T follicular helper cell (primary cell): ENCODE measurements around the gene SH2D3C.
"Not testable (repeated sequence)": the region's sequence is repeated elsewhere in the genome, so short reads cannot be mapped to it uniquely, and the experiment has no call there.

ENCODE experiments used
- DNase-seq: peaks from one replicate; pipeline ENCODE4 v3.0.0-alpha.2; 2020; ENCODE audit warnings: low read depth

The SH2D3C gene

GRCh38 chr9:127767410-127767809, 11.1 kb downstream of the SH2D3C start:
- no peak for DNase-seq

DNA sequence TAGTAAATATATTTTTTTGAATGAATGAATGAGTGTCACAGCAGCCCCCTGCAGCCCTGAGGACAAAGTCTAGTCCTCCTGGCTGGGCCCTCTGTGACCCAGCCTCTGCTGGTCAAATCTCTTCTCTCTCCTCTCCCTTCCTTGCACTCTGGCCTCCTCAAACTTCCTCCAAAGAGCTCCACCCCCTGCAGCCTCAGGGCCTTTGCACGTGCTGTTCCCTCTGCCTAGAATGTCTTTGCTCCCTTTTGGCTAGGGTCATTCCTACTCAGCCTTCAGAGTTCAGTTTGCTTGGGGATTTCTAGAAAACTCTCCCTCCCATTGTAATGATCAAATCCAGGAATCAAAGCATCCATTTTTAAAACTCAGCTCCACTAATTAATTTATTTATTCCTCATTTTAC, 13.0 kb downstream of the SH2D3C start:
- no peak for DNase-seq

- no peak for DNase-seq
Measured at GRCh38 chr9:127763918-127764384, 14.5 kb downstream of the SH2D3C start.

- no peak for DNase-seq
Measured at GRCh38 chr9:127762111-127762676, 16.3 kb downstream of the SH2D3C start.

- DNase-seq = no peak
Measured at GRCh38 chr9:127761491-127761956, 16.9 kb downstream of the SH2D3C start.

- DNase-seq = no peak
Measured at GRCh38 chr9:127761061-127761460, 17.4 kb downstream of the SH2D3C start.

- no peak for DNase-seq
Measured at GRCh38 chr9:127758843-127759242, 19.6 kb downstream of the SH2D3C start.

DNA sequence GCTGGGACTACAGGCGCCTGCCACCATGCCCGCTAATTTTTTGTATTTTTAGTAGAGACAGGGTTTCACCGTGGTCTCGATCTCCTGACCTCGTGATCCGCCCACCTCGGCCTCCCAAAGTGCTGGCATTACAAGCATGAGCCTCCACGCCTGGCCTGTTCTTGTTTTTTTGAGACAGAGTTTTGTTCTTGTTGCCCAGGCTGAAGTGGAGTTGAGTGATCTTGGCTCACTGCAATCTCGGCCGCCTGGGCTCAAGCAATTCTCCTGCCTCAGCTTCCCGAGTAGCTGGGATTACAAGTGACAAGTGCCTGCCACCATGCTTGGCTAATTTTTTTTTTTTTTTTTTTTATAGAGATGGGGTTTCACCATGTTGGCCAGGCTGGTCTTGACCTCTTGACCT, 21.7 kb downstream of the SH2D3C start:
- DNase-seq = not testable (repeated sequence)

DNA sequence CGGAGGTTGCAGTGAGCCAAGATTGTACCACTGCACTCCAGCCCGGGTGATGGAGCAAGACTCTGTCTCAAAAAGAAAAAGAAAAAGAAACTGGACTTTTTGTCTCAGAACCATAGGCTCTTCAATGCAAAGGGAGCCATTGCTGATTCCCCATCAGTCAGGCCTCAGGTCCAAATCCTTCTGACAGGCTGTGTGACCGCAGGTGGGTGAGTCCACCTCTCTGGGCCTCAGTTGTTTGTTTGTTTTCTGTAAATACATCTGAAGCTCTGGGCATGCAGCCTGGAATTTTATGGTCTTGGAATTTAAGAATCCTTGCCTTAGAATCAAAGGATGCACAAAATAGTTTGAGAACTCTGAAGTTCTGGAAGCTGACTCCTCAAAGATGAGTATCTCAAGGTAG, 22.2 kb downstream of the SH2D3C start:
- DNase-seq = no peak

GRCh38 chr9:127755061-127756060, 23.1 kb downstream of the SH2D3C start:
- no peak for DNase-seq

GRCh38 chr9:127754099-127755060, 24.1 kb downstream of the SH2D3C start:
- DNase-seq = no peak

DNA sequence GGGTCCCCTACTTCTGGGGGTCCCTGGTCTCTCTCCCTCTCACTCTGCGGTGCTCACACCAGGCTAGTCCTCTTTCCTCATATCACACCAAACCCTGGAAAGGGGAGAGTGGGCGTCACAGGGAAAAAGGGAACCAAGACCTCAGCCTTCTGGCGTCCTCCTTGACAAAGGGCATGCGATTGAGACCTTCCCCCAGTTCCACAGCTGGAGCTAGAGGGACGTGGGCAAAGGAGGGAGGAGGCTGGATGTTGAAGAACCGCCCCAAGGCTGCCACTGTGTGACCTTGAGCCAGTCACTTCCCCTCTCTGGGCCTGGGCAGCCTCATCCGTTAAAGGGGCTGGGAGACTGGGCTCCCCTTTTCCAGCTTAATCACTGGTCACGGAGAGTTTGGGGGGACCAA, 24.8 kb downstream of the SH2D3C start:
- no peak for DNase-seq

DNA sequence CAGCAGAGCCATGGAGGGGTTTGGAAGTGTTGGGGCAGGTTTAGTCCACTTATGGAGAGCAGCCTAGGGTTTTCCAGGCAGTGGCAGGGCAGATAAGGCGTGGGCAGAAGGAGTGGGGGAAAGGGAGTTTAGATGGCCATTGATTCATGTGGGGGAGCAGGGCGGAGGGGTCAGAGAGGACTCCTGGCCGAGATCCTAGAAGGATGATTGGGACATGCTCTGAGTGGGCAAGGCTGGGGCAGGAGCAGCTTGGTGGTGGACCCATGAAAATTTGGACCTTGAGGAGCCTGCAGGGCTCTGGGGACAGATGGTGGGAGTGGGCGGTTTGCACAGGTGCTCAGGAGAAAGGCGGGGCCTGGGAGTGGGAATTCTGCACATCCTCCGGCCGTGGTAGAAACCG, 25.3 kb downstream of the SH2D3C start:
- DNase-seq = no peak

DNA sequence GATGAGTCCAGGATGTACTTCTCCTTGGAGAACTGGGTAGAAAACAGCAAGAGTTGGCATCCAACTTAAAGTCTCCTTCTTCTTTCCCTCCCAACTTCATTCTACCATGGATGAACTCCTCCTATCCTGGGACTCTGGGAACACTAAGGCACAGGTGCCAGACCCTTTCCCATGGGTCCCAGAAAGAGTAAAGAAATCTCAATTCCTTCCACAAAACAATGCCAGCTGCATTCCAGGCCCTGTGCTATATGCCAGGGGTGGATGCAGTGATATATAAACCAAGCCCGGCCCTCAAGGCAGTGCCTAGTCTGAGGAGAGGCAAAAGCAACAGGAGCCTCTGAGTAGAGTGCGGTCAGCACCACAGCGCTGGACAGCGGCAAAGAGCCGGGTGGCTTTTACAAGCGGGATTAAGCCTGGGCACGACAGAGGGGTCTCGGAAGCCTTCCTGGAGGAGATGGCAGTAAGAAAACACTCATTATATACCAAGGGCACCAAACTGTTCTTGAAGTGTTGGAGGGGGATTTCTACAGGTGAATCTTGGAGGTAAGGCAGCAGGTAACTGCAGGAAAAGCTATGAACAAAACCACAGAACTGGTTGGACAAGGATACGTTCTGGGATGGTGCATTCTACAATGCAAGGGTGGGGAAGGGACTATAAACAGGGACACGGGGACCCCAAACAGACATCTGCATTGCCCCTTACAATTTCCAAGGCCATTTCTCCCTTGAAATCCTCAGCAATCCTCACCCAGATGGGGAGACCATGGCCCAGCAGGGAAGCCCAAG, 27.0 kb downstream of the SH2D3C start:
- DNase-seq = no peak

- DNase-seq = no peak
Measured at GRCh38 chr9:127749090-127749787, 29.2 kb downstream of the SH2D3C start.

DNA sequence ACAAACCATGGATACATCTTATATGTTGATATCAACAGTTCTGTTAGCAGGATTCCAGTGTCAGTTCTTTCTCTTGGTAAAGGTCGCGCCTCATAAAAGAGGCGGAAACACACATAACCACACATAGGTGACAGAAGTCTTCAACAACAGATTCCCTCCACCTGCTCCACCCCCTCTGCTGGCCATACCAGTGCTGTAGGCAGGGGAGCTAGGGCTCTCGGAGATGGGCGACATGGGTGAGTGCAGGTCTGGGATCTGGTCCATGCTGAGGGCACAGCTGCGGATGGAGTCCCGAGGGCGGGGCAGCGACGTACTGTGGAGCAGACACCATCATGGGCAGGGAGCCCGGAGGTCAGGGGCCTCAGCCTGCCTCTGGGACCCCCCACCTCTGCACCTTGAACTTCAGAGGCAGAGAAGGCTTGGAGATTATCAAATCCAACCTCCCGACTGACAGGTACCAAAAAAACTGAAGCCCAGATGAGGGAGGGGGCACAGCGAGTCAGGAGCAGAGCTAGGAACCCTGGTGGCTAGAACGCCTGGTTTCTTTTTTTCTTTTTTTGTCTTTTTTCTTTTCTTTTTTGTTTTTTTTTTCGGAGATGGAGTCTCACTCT, 31.4 kb downstream of the SH2D3C start:
- DNase-seq = no peak

DNA sequence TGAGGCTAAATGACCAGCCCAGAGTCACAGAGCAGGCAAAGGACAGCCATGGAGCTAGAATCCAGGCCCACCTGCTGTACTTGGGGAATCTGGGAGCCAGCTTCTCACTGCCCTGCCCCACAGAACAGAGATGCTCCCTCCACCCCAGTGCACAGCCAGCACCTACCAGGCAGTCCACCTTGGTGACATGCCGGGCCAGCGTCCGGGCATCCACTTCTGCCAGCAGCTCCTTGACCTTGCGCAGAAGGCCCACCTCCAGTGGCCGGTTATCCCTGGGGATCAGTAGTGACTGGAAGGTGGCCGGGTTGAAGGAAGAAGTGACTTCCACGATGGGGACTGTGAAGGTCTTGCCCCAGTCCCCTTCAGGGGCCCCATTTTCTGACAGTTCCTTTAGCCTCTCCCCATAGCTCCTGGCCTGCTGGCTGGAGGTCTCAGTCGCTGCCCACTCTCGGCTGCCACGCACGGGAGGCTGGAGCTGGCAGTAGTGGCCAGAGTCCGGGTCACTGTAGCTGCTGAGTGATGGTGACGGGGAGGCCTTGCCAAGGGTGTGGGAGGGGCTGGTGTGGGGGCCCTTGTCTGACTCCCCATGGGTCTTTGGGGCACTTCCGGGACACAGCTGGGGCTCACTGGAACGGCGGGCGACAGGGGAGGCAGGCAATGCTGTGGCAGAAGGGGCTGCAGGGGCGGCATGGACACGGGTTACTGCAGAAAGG, 33.9 kb downstream of the SH2D3C start:
- DNase-seq = no peak

DNA sequence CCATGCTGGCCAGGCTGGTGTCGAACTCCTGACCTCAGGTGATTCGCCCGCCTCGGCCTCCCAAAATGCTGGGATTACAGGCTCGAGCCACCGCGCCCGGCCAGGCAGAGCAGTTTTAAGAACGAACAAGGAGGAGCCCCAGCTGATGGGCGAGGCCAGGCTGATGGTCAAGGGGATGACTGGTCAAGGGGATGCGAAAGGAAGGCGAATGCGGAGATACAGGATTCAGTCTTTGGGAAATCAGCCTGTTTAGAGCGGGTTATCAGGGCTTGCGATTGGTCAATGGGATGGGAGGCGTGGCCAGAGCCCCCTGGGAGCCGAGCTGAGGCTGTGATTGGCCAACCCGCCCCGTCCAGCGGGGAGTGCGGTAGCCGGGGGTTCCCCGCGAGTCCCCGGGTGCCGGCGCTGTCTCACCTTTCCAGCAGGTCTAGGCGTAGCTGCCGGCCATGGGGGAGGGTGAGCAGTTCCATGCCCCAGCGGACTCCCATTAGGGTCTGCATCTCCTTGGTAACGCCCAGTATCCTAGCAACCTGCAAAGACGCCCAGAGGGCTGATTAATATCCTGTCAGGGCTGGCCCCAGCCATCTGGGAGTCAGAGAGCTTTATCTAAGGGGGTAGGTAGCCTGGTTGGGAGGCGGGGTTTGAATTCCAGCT, 35.9 kb downstream of the SH2D3C start:
- DNase-seq = no peak
